H9 (cell line): ENCODE measurements around the gene MTNR1A. TPM values are rescaled to one million over a fixed set of nuclear protein-coding genes. Genes with fewer than 3 reads are reported as not detected.

Source experiments
- DNase-seq: peaks from one replicate; pipeline ENCODE4 v3.0.0-alpha.2; 2017
- H2AFZ ChIP-seq: one replicate; pipeline ENCODE4 v1.6.1; 2013; ENCODE audit warnings: mild to moderate bottlenecking, low read length, control low read depth, moderate library complexity
- H2AK5ac ChIP-seq: 2 replicates; pipeline ENCODE4 v1.6.1; 2013; ENCODE audit warnings: low read length, control low read depth, mixed read lengths; ENCODE audit not compliant: insufficient read length
- H2BK120ac ChIP-seq: one replicate; pipeline ENCODE4 v1.6.1; 2013; ENCODE audit warnings: low read depth, mild to moderate bottlenecking, low read length, control low read depth, inconsistent platforms; ENCODE audit not compliant: poor library complexity, severe bottlenecking
- H2BK12ac ChIP-seq: 2 replicates; pipeline ENCODE4 v1.6.1; 2013; ENCODE audit warnings: low read length, control low read depth, mixed read lengths, low read depth; ENCODE audit not compliant: insufficient read length
- H2BK15ac ChIP-seq: 2 replicates; pipeline ENCODE4 v1.6.1; 2013; ENCODE audit warnings: low read depth, low read length, control low read depth
- H2BK20ac ChIP-seq: one replicate; pipeline ENCODE4 v1.6.1; 2013; ENCODE audit warnings: low read depth, mild to moderate bottlenecking, low read length, control low read depth, inconsistent platforms; ENCODE audit not compliant: poor library complexity, severe bottlenecking
- H2BK5ac ChIP-seq: 2 replicates; pipeline ENCODE4 v1.6.1; 2013; ENCODE audit warnings: low read length, control low read depth, mixed read lengths; ENCODE audit not compliant: insufficient read length
- H3K14ac ChIP-seq: 2 replicates; pipeline ENCODE4 v1.6.1; 2013; ENCODE audit warnings: low read length, control low read depth; ENCODE audit not compliant: insufficient read depth
- H3K18ac ChIP-seq: 2 replicates; pipeline ENCODE4 v1.6.1; 2013; ENCODE audit warnings: low read depth, mild to moderate bottlenecking, mixed read lengths, low read length, control low read depth; ENCODE audit not compliant: insufficient read length
- H3K23ac ChIP-seq: 2 replicates; pipeline ENCODE4 v1.6.1; 2013; ENCODE audit warnings: low read length, control low read depth, mixed read lengths, low read depth; ENCODE audit not compliant: insufficient read length
- H3K23me2 ChIP-seq: 2 replicates; pipeline ENCODE4 v1.6.1; 2013; ENCODE audit warnings: low read depth, mild to moderate bottlenecking, mixed read lengths, low read length, control low read depth; ENCODE audit not compliant: insufficient read length, poor library complexity, severe bottlenecking
- H3K27ac ChIP-seq: 2 replicates; pipeline ENCODE4 v1.5.1; 2013; ENCODE audit warnings: low read length, control low read depth, mixed read lengths, low read depth; ENCODE audit not compliant: insufficient read length
- H3K27me3 ChIP-seq: 2 replicates; pipeline ENCODE4 v1.6.1; 2013; ENCODE audit warnings: low read length, control low read depth, inconsistent platforms; ENCODE audit not compliant: insufficient read depth
- H3K4ac ChIP-seq: 2 replicates; pipeline ENCODE4 v1.6.1; 2013; ENCODE audit warnings: low read depth, mild to moderate bottlenecking, control low read depth, inconsistent platforms, low read length, moderate library complexity
- H3K4me1 ChIP-seq: 2 replicates; pipeline ENCODE4 v1.6.1; 2013; ENCODE audit warnings: low read length, control low read depth, inconsistent platforms; ENCODE audit not compliant: insufficient read depth
- H3K4me2 ChIP-seq: 2 replicates; pipeline ENCODE4 v1.6.1; 2013; ENCODE audit warnings: low read length, control low read depth, mixed read lengths; ENCODE audit not compliant: insufficient read length, insufficient read depth
- H3K56ac ChIP-seq: 2 replicates; pipeline ENCODE4 v1.6.1; 2013; ENCODE audit warnings: low read depth, mild to moderate bottlenecking, mixed read lengths, low read length, control low read depth; ENCODE audit not compliant: insufficient read length
- H3K79me1 ChIP-seq: 2 replicates; pipeline ENCODE4 v1.6.1; 2013; ENCODE audit warnings: low read depth, mild to moderate bottlenecking, moderate library complexity, low read length, control low read depth, inconsistent platforms; ENCODE audit not compliant: insufficient read depth, poor library complexity, severe bottlenecking
- H3K79me2 ChIP-seq: 2 replicates; pipeline ENCODE4 v1.6.1; 2013; ENCODE audit warnings: low read length, control low read depth, inconsistent platforms; ENCODE audit not compliant: insufficient read depth
- H3K9ac ChIP-seq: 2 replicates; pipeline ENCODE4 v1.6.1; 2013; ENCODE audit warnings: low read length, control low read depth, mixed read lengths; ENCODE audit not compliant: insufficient read length; ENCODE audit errors: extremely low read depth
- H3K9me3 ChIP-seq: one replicate; pipeline ENCODE4 v1.6.1; 2013; ENCODE audit warnings: low read depth, low read length, inconsistent platforms; ENCODE audit not compliant: control insufficient read depth
- H3T11ph ChIP-seq: one replicate; pipeline ENCODE4 v1.6.1; 2013; ENCODE audit warnings: mild to moderate bottlenecking, low read length, control low read depth, inconsistent platforms
- H4K20me1 ChIP-seq: one replicate; pipeline ENCODE4 v1.6.1; 2013; ENCODE audit not compliant: control insufficient read depth, insufficient read length, insufficient read depth
- H4K5ac ChIP-seq: 2 replicates; pipeline ENCODE4 v1.6.1; 2013; ENCODE audit warnings: low read depth, mild to moderate bottlenecking, mixed read lengths, low read length, control low read depth; ENCODE audit not compliant: insufficient read length
- H4K8ac ChIP-seq: replicated peaks from 2 replicates; pipeline ENCODE4 v1.6.1; 2013; ENCODE audit warnings: low read length, control low read depth, mixed read lengths, low read depth; ENCODE audit not compliant: insufficient read length
- H4K91ac ChIP-seq: 2 replicates; pipeline ENCODE4 v1.6.1; 2013; ENCODE audit warnings: low read depth, mild to moderate bottlenecking, moderate library complexity, mixed read lengths, low read length, control low read depth; ENCODE audit not compliant: insufficient read length
- H3K27ac Mint-ChIP-seq, 3 experiments: 2 replicates in 2 of 3; 3 replicates in 1 of 3; pipeline ENCODE4 v1.8.0; 2020 to 2021; ENCODE audit warnings: mixed read lengths in 3 of 3, mild to moderate bottlenecking in 1 of 3, moderate library complexity in 1 of 3
- H3K27me3 Mint-ChIP-seq: 2 replicates; pipeline ENCODE4 v1.8.0; 2021; ENCODE audit warnings: low read depth, mild to moderate bottlenecking, moderate library complexity, mixed read lengths
- H3K36me3 Mint-ChIP-seq, 3 experiments: 2 replicates in 2 of 3; 3 replicates in 1 of 3; pipeline ENCODE4 v1.8.0; 2020 to 2021; ENCODE audit warnings: low read depth in 3 of 3, mixed read lengths in 3 of 3; ENCODE audit not compliant: insufficient read depth in 1 of 3
- H3K4me1 Mint-ChIP-seq, 2 experiments: 2 replicates each; pipeline ENCODE4 v1.8.0; 2020; ENCODE audit warnings: mixed read lengths in 2 of 2
- H3K4me3 Mint-ChIP-seq, 2 experiments: 2 replicates in 1 of 2; 3 replicates in 1 of 2; pipeline ENCODE4 v1.8.0; 2020 to 2021; ENCODE audit warnings: mild to moderate bottlenecking in 2 of 2, mixed read lengths in 2 of 2, moderate library complexity in 1 of 2
- H3K9me3 Mint-ChIP-seq, 2 experiments: 2 replicates in 1 of 2; 3 replicates in 1 of 2; pipeline ENCODE4 v1.8.0; 2020; ENCODE audit warnings: mild to moderate bottlenecking in 2 of 2, mixed read lengths in 2 of 2, moderate library complexity in 1 of 2
- CTCF ChIP-seq: fragments of 200-600 bp; sonication (generic); conservative IDR thresholded peaks from 3 replicates; pipeline ENCODE4 v1.8.0; 2021; ENCODE audit warnings: antibody characterized with exemption, mild to moderate bottlenecking
- WGBS: extraction: QIAGEN DNeasy Blood & Tissue Kit; methylation state at CpG from one replicate; pipeline ENCODE4 v1.1.7; 2013; ENCODE audit warnings: missing lambda C conversion rate, low lambda C conversion rate, mixed read lengths; ENCODE audit not compliant: insufficient read length; ENCODE audit errors: extremely low coverage; 5-methylcytosine and 5-hydroxymethylcytosine counted together
- total RNA-seq: library from RNA; stranded (reverse); gene quantifications from 2 replicates; pipeline ENCODE4 v1.2.1, GENCODE V29; 2021

The MTNR1A gene
- total RNA-seq, 1 experiment from 2014 or later = 0.57 TPM

DNA sequence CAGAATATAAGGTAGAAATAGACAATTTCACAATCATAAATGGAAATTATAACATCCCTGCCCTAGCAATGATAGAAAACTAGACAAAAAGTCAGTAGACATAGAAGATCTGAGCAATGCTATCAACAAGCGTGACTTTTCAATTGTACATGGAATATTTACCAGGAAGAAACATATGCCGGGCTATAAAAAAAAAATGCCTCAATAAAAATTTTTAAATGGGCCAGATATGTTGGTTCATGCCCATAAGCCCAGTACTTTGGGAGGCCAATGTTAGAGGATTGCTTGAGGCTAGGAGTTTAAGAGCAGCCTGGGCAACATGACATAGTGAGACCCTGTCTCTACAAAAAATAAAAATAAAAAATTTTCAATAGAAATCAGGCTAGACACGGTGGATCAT, 5.3 kb upstream of the MTNR1A start:
- no peaks in the 10 kb centered on the region for H3K23me2 ChIP-seq
- Mint-ChIP-seq H3K27me3 (peaks cover 6% of the 10 kb centered on the region), H3K4me1 (peaks cover 0 to 3% of the 10 kb centered on the region in 2 experiments; a peak in 2 of 4 replicates), H3K4me3 (no peak overlapping the region), H3K36me3 (no peaks in the 10 kb centered on the region), H3K9me3 (no peaks in the 10 kb centered on the region; a peak in 1 of 5 replicates), H3K27ac (no peak overlapping the region)
- no peak overlapping the region for H3K4me2 ChIP-seq
- H4K8ac ChIP-seq = no peak overlapping the region
- H3K79me1 ChIP-seq = no peaks in the 10 kb centered on the region
- no peak overlapping the region for H3K18ac ChIP-seq
- H2AK5ac ChIP-seq = no peak overlapping the region
- no peak for DNase-seq
- WGBS = no CpG with 5 or more reads among the region's 3 CpGs
- no peaks in the 10 kb centered on the region for H3K79me2 ChIP-seq
- H3K23ac ChIP-seq = no peak overlapping the region
- H4K91ac ChIP-seq = no peak overlapping the region
- no peak overlapping the region for H2BK20ac ChIP-seq
- H2BK15ac ChIP-seq = no peak overlapping the region
- H4K20me1 ChIP-seq = no peaks in the 10 kb centered on the region
- H3K27ac ChIP-seq = no peak overlapping the region
- H3K9me3 ChIP-seq = no peaks in the 10 kb centered on the region
- no peak overlapping the region for H3K9ac ChIP-seq
- no peak overlapping the region for H3K14ac ChIP-seq
- no peak for TF ChIP-seq CTCF
- H3K4ac ChIP-seq = no peak overlapping the region
- H3K27me3 ChIP-seq = no peaks in the 10 kb centered on the region
- no peak overlapping the region for H2BK5ac ChIP-seq
- no peak overlapping the region for H2AFZ ChIP-seq
- H3K56ac ChIP-seq = no peak overlapping the region
- no peak overlapping the region for H3T11ph ChIP-seq
- no peak overlapping the region for H2BK120ac ChIP-seq
- H4K5ac ChIP-seq = no peak overlapping the region
- H2BK12ac ChIP-seq = no peak overlapping the region
- H3K4me1 ChIP-seq = no peaks in the 10 kb centered on the region
